T47D (cell line): Measurements from ENCODE around the gene TGM3.
A peak's percentile ranks its signal among the peaks of the same experiment; 100 is the strongest.

ENCODE experiments used
- DNase-seq, 2 experiments: peaks; one replicate each; pipeline versions ENCODE4 v3.0.0 to v3.0.0-alpha.2; 2011 to 2012; ENCODE audit warnings: low read depth in 1 of 2, low spot score in 1 of 2
- JUND ChIP-seq: IDR thresholded peaks from 2 replicates; pipeline ENCODE4 v1.6.1; 2012; ENCODE audit warnings: low read depth
- in situ Hi-C: cut with HindIII; loops from 2 replicates; pipeline ENCODE4 v1.10.0; 2016; ENCODE audit warnings: low sequenced_read_pairs, low pct_unique_long_range_greater_than_20kb

TGM3 gene

DNA sequence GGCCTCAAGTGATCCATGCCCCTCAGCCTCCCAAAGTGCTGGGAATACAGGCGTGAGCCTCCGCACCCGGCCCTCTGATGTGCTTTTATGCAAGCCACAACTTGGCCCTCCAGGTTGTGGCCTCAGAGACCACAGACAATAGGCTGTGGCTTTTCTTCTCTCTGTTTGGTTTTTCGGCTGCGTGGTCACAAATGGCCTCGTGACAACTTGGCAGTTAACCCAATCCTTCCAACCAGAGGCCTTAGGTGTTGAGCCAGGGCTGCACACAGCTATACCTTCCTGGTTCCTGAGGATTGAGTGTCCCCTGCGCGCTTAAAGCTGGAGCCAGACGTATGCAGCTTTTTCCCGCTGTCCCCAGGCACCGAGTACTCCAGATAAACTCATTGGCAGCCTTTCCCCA, 6.3 kb upstream of the TGM3 start:
- no peak for TF ChIP-seq JUND

DNA sequence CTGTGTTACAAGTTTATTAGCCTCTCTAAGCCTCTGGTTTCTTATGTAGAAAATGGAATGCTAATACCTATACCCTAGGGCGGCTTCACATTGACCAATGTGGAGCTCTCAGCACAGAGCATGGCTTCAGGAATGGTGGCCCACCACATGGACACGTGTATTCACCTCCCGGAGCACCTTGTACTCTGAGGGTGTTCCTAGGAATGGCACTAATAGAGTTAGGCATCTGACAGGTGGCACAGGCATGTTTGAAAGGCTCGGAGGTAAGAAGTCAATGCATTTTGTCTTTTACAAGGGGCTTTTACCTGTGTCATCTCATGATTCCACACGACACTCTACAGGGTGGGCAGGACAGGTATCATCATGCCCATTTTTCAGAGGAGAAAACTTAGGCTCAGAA, 5.3 kb upstream of the TGM3 start:
- in situ Hi-C loops: no loop called here
- TF ChIP-seq JUND: no peak
- no peak for DNase-seq

More for the DNA sequence above, 6.3 kb upstream of the TGM3 start:
- in situ Hi-C loops: no loop called here
- no peak for DNase-seq

DNA sequence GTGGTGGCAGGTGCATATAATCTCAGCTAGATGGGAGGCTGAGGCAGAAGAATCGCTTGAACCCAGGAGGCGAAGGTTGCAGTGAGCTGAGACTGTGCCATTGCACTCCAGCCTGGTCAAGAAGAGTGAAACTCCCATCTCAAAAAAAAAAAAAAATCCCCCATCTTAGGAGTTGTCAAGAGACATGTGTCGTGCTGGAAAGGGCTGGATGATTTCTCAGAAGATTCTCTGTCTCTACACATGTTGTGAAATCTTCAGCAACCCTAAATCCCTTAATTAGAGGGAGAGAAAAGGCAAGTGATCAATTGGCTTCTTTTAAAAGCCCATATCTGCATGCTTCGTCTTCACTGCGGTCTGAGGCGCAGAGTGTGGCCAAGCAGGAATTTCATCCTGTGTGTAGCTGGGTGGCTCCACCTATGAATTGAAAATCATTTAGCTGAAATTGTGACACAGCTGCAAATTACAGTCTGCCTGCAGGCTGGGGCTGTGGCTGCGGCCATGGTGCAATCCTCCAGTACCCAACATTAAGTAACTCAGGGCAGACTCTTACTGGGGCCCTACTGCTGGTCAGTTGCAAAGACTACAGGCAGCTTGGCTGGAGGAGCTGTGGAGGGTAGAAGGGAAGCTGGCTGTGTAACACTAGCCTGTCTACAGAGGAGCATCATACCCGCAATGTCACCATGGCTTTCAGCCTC, 3.2 kb upstream of the TGM3 start:
- in situ Hi-C loops: no loop called here
- DNase-seq: peak in 1 of 2 experiments; percentile 16
- no peak for TF ChIP-seq JUND

DNA sequence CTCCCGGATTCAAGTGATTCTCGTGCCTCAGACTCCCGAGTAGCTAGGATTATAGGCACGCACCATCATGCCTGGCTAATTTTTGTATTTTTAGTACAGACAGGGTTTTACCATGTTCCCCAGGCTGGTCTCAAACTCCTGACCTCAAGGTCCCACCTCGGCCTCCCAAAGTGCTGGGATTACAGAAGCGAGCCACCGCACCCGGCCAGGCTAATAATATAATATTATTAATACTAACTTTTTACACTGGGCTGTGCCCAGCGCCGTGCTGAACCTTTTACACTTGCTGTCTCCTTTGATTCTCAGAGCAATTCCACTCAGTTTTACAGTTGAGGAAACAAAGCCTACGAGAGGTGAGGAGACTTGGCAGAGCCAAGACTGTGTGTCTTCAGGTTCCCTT, 2.3 kb upstream of the TGM3 start:
- no peak for DNase-seq
- no peak for TF ChIP-seq JUND
- in situ Hi-C loops: no loop called here

DNA sequence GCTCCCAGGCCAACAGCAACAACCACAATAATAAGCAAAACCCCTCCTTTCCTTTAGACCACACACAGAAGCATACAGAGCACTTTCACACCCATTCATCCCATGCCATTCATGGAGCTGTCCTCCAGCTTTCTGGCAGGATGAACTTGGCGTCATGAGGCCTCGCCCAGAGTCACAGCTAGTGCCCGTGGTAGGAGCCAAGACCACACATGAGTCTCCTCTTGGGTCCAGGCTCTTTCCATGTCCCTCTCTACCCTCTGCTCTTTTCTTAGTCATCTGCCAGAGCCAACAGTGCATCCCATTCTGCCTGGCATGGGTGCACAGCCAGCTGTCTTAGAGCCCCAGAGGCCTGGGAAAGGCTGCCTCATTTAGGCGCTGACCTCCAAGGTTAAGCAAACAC, 1.8 kb upstream of the TGM3 start:
- no peak for TF ChIP-seq JUND
- in situ Hi-C loops: no loop called here
- DNase-seq: no peak

DNA sequence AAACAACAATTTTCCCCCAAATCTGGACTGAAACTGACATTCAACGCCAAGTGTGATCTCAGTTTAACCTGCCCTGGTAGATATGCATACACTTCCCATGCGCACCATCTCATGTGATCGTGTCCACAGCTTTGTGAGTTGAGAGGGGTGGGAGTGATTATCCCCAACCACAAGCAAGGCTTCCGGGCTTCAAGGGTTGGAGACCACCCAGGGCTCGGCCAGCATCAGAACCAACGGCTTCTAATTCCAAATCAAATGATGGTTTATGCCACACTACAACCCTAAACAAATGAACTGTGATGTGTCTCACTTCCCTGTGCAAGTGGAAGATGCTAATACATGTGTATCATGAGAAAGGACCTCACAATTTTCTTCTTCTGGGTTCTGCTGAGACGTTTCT, 515 bp upstream of the TGM3 start:
- TF ChIP-seq JUND: no peak
- in situ Hi-C loops: no loop called here
- DNase-seq: no peak

DNA sequence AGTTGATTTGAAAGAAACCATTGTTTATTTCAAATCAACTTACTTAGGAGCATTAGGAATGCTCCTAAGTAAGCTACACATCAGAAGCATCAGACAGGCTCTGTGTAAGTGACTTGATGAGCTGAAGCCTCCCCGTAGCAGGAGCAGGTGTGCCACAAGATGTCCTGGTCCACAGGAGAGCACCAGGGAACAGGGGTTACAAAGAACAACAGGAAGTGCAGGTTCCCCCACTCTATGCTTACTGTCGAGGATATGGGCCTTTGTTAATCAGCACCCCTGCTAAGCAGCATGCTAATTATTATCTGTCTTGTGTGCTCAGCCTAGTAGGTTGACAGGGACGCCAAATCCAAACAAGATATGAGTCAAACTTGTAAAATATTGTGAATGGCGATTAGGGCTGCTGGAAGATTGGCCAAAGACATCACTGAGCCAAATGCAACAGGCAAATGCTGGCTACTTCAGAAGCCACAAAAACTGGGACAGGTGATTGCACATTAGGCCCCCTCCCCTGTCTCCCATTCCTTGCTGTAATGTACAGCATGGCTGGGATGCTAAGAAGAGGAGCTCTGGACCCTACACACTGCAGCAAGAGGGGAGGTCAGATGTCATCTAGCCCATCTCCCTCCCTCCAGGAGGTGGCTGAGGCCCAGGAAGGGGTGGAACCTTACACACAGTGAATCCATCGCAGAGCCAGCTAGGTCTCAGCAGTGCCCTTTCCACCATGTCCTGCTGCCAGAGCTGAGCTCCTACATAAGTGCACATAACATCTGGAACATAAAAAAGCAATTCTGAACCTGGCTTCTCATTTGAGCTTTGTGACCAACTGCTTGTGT, 939 bp downstream of the TGM3 start:
- in situ Hi-C loops: no loop called here
- no peak for DNase-seq
- TF ChIP-seq JUND: no peak

DNA sequence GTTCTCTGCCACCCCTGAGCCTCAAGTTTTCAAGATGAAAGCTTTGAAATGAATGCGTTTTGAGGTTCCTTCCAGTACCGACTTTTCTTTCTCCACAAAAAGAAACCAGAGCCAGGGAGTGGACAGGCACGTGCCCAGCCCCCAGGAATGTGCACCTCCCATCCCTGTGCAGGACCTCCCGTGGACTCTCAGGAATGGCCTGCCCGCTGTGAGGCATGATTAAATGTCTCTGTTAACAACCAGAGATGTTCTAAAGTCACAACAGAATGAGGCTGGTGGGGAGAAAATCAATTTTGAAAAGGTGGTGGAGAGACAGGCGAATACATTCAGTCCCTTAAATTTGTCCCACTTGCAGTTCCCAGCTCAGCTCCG, 1.5 kb downstream of the TGM3 start:
- in situ Hi-C loops: no loop called here
- no peak for DNase-seq
- no peak for TF ChIP-seq JUND

DNA sequence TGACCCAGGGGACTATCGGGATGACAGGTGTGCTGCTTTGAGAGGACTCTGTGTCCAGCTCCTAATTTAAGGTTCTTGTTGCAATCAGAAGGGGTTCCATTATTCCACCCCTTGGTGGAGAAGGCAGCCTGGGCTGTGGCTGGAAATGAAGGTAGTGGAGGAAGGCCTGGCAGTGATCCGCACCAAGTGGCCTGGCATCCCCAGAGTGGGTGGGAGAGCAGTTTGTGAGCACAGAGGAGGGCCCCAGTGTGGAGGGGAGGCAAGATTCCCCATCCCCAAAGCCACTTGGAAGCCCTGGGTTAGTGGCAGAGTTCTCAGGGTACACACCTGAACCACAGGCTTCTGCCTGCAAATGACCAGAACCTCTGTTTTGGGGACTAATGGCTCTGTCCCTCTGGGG, 2.3 kb downstream of the TGM3 start:
- TF ChIP-seq JUND: no peak
- in situ Hi-C loops: no loop called here
- DNase-seq: no peak

DNA sequence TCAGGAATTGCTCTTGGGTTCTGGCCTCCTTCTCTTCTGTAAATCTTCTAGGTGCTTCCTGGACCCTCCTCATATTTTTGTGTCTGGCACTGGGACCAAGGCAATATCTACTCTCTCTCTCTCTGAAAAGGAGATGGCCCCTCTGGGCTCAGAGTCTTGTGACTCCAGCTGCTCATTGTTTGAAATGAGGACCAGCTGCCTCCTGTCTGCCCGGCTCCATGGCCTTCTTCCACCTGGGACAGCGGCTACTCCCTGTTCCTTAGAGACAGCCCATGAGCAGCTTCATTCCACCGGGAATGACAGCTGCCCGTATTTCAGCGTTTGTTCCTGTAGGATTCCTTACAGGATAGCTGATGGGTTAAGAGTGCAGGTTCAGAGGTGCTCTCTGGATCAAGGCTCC, 2.9 kb downstream of the TGM3 start:
- no peak for DNase-seq
- TF ChIP-seq JUND: no peak
- in situ Hi-C loops: no loop called here

DNA sequence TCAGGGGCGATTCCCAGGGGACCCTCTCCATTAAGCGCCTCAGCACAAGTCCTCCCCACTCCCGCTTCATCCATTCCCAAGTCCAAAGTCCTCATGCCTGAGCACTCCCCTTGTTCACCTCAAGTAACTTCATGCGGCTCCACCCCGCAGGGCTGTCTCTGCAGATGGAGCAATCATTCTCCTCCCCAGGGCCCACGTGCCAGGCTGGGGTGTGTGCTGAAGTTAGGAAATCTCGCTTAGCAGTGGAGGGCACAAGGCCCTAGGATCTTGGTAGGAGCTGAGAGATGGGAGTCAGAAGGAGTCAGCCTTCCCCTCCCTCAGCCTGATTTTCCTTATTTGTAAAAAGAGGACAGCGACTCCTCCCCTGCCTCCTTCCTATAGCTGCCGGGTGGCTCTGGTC, 3.5 kb downstream of the TGM3 start:
- no peak for TF ChIP-seq JUND
- in situ Hi-C loops: no loop called here
- DNase-seq: peak in 1 of 2 experiments; percentile 40

DNA sequence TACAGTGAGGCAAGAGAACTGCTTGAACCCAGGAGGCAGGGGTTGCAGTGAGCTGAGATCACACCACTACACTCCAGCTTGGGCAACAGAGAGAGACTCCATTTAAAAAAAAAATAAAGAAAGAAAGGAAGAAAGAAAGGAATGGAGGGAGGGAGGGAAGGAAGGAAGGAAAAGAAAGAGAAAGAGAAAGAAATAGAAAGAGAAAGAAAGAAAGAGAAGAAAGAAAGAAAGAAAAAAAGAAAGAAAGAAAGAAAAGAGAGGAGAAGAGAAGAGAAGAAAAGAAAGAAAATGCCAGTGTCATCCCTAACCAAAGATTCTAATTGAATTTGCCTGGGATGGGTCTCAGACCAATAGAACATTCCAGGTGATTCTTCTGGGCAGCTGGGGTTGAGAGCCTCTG, 4.2 kb downstream of the TGM3 start:
- in situ Hi-C loops: no loop called here

DNA sequence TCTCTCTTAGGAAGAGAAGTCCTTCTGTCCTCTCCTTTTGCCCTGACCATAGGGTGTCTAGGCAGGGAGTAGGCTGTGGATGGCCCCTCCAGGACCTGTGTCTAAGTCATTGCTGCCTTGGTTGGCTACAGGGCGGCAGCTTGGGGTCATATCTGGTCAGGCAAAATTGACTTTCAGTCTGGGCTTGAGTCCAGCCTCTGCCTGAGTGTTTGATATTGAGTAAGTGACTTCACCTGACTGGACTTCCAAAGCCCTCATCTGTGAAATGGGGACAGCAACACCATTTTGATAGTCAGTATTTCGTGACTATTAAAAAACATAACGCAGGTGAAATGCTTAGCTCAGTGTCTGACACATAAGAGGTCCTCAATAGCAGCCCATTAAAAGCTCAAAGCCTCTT, 4.6 kb downstream of the TGM3 start:
- TF ChIP-seq JUND: no peak
- in situ Hi-C loops: no loop called here
- DNase-seq: peak in 1 of 2 experiments; percentile 9

More for the DNA sequence above, 4.2 kb downstream of the TGM3 start:
- TF ChIP-seq JUND: no peak
- DNase-seq: no peak

DNA sequence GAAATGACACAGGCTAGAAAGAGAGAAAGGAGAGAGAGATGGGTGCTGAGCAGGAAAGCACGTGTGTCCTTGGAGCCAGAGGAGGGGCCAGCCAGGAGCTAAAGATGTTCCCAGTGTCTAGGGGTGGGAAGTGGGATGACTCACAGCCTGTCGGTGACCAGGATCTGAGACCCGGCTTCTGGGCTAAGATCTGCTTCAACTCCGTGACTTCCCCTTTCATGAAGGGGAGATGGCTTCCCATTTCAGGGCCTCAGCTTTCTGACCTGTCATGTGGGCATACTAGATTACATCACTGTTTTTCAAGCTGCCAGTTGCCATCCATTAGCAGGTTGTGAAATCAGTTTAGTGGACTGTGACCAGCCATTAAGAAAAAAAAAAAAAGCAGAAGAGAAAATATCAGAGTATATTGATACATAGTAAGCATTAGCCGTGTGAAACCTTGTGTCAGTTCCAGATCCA, 5.4 kb downstream of the TGM3 start:
- TF ChIP-seq JUND: no peak
- no peak for DNase-seq
- in situ Hi-C loops: no loop called here
